PC-3 (cell line): ENCODE results near the gene CYLD. TPM values are rescaled to one million over a fixed set of nuclear protein-coding genes. Genes with fewer than 3 reads are reported as not detected.

Experiments used
- ATAC-seq: fragments of 200-7000 bp; cut with Tn5 transposase; 2 replicates; pipeline ENCODE4 v1.9.1; 2020; ENCODE audit warnings: mild to moderate bottlenecking, moderate library complexity
- BruUV-seq: library from RNA; stranded (reverse); fragments of 400-500 nt; replicated peaks from 2 replicates; lab custom pipeline; 2021; lab: Mats Ljungman, UMichigan
- CTCF ChIA-PET: fragments of 300-600 bp; sonication (Branson Sonifier 250); formaldehyde crosslinking; loops from one replicate; lab custom pipeline; 2022; ENCODE audit warnings: antibody characterized with exemption; lab: Charles Lee
- POLR2A ChIA-PET: fragments of 300-600 bp; sonication (Branson Sonifier 250); formaldehyde crosslinking; loops from one replicate; lab custom pipeline; 2022; ENCODE audit warnings: antibody characterized with exemption; ENCODE audit not compliant: unreplicated experiment; lab: Charles Lee
- DNase-seq: peaks from one replicate; pipeline ENCODE4 v3.0.0-alpha.2; 2015
- H2AFZ ChIP-seq: fragments of 300-600 bp; sonication (generic); 2 replicates; pipeline ENCODE4 v1.6.0; 2016; ENCODE audit warnings: antibody characterized with exemption, low read length
- H3F3A ChIP-seq: fragments of 300-600 bp; sonication (generic); one replicate; pipeline ENCODE4 v1.6.0; 2017; ENCODE audit warnings: antibody characterized with exemption, low read length, control low read depth, mild to moderate bottlenecking; ENCODE audit not compliant: unreplicated experiment
- H3K27ac ChIP-seq: fragments of 300-600 bp; sonication (generic); 2 replicates; pipeline ENCODE4 v1.5.1; 2016; ENCODE audit warnings: mild to moderate bottlenecking, low read length
- H3K27me3 ChIP-seq: fragments of 300-600 bp; sonication (generic); 2 replicates; pipeline ENCODE4 v1.6.1; 2016; ENCODE audit warnings: low read length, mixed read lengths
- H3K36me3 ChIP-seq: fragments of 300-600 bp; sonication (generic); 2 replicates; pipeline ENCODE4 v1.6.1; 2016; ENCODE audit warnings: low read depth, mixed run types, low read length, mixed read lengths
- H3K4me1 ChIP-seq: fragments of 300-600 bp; sonication (generic); 2 replicates; pipeline ENCODE4 v1.5.1; 2016; ENCODE audit warnings: low read length; ENCODE audit not compliant: insufficient read depth
- H3K4me2 ChIP-seq: fragments of 300-600 bp; sonication (generic); 2 replicates; pipeline ENCODE4 v1.6.0; 2016; ENCODE audit warnings: low read length
- H3K4me3 ChIP-seq: fragments of 300-600 bp; sonication (generic); 2 replicates; pipeline ENCODE4 v1.5.1; 2016; ENCODE audit warnings: mild to moderate bottlenecking, low read length, mixed read lengths
- H3K79me2 ChIP-seq: fragments of 300-600 bp; sonication (generic); 2 replicates; pipeline ENCODE4 v1.6.1; 2017; ENCODE audit warnings: low read length, mixed read lengths
- H3K9ac ChIP-seq: fragments of 300-600 bp; sonication (generic); 2 replicates; pipeline ENCODE4 v1.6.0; 2016; ENCODE audit warnings: mild to moderate bottlenecking, low read length
- H3K9me2 ChIP-seq: fragments of 300-600 bp; sonication (generic); replicated peaks from 2 replicates; pipeline ENCODE4 v1.6.1; 2016; ENCODE audit warnings: mixed run types, low read length, mixed read lengths
- H3K9me3 ChIP-seq: fragments of 300-600 bp; sonication (generic); 2 replicates; pipeline ENCODE4 v1.6.1; 2016; ENCODE audit warnings: low read length, mixed read lengths
- H4K20me1 ChIP-seq: fragments of 300-600 bp; sonication (generic); 2 replicates; pipeline ENCODE4 v1.6.1; 2016; ENCODE audit warnings: low read length, mixed read lengths
- CTCF ChIP-seq: fragments of 300-600 bp; sonication (generic); conservative IDR thresholded peaks from 2 replicates; pipeline ENCODE4 v1.5.1; 2017; ENCODE audit warnings: antibody characterized with exemption, low read depth, mild to moderate bottlenecking, low read length
- EZH2 ChIP-seq: fragments of 300-600 bp; sonication (generic); IDR thresholded peaks from one replicate; pipeline ENCODE4 v1.6.1; 2017; ENCODE audit warnings: antibody characterized with exemption, mild to moderate bottlenecking, low read length; ENCODE audit not compliant: unreplicated experiment
- EZH2phosphoT487 ChIP-seq: fragments of 300-600 bp; sonication (generic); IDR thresholded peaks from 2 replicates; pipeline ENCODE4 v1.6.1; 2018; ENCODE audit warnings: mild to moderate bottlenecking, antibody characterized with exemption, low read length, borderline replicate concordance
- intact Hi-C: fragments of 100-400 bp; cut with micrococcal nuclease; formaldehyde crosslinking; loops from 2 replicates; pipeline ENCODE4 v1.9.0; 2023
- total RNA-seq: library from RNA; depleted of rRNA; stranded (reverse); fragments of >200 nt; gene quantifications from 2 replicates; pipeline ENCODE4 v1.2.3, GENCODE V29; 2014

Gene CYLD
- total RNA-seq, 1 experiment from 2014 or later: 8.6 TPM

GRCh38 chr16:50741225-50741780, 583 bp upstream of the CYLD start:
- BruUV-seq: TSS peak; percentile 37
- peak overlapping the region; percentile 69 for H3K4me3 ChIP-seq
- no peak overlapping the region for H3K27ac ChIP-seq
- H3K9me2 ChIP-seq: no peaks in the 10 kb centered on the region
- DNase-seq (no peak), ATAC-seq (no peak; the same call in 1 of the 2 replicates)
- H3K36me3 ChIP-seq: no peaks in the 10 kb centered on the region
- H3K4me2 ChIP-seq: peak overlapping the region; percentile 95
- H3K9me3 ChIP-seq: no peaks in the 10 kb centered on the region
- CTCF ChIA-PET: interaction anchor here (0.6 to 1.3 kb wide), 4 partner anchors 65 to 373 kb away, joined by 3 to 19 read pairs (median 4); partner anchors contain the start of gene BRD7
- H3K27me3 ChIP-seq: no peaks in the 10 kb centered on the region
- peaks cover 34% of the 10 kb centered on the region for H3K4me1 ChIP-seq
- H4K20me1 ChIP-seq: no peaks in the 10 kb centered on the region
- TF ChIP-seq CTCF: no peak
- TF ChIP-seq EZH2: no peak
- TF ChIP-seq EZH2phosphoT487: no peak
- H3K9ac ChIP-seq: no peak overlapping the region; the same call in 1 of the 2 replicates
- H2AFZ ChIP-seq: peak overlapping the region; percentile 94
- H3K79me2 ChIP-seq: no peaks in the 10 kb centered on the region
- no peaks in the 10 kb centered on the region for H3F3A ChIP-seq
- POLR2A ChIA-PET: interaction anchor here (0.7 kb wide), 1 partner anchor 47 kb away, joined by 3 read pairs; no protein-coding TSS in a partner anchor
- intact Hi-C loops: loop anchor here (10.0 kb wide), 1 partner anchor 377 kb away; the partner anchor contains the start of gene BRD7

GRCh38 chr16:50742576-50743200, 802 bp downstream of the CYLD start:
- no peaks in the 10 kb centered on the region for H4K20me1 ChIP-seq
- peak overlapping the region; percentile 87 for H3K4me2 ChIP-seq
- H2AFZ ChIP-seq: peak overlapping the region; percentile 72
- intact Hi-C loops: loop anchor here (1.0 to 10.0 kb wide), 2 partner anchors 64 to 378 kb away; partner anchors contain the start of gene BRD7
- H3K9me3 ChIP-seq: no peaks in the 10 kb centered on the region
- DNase-seq (peak; percentile 36), ATAC-seq (no peak)
- H3K9ac ChIP-seq: peak overlapping the region; percentile 58
- ChIA-PET CTCF (interaction anchor here (0.6 kb wide), 1 partner anchor 57 kb away, joined by 4 read pairs; no protein-coding TSS in a partner anchor), POLR2A (no interaction called here)
- no peaks in the 10 kb centered on the region; the same call in 1 of the 2 replicates for H3K36me3 ChIP-seq
- peak overlapping the region; percentile 77 for H3K4me3 ChIP-seq
- no peaks in the 10 kb centered on the region for H3F3A ChIP-seq
- H3K27ac ChIP-seq: no peak overlapping the region
- no peaks in the 10 kb centered on the region for H3K79me2 ChIP-seq
- H3K27me3 ChIP-seq: no peaks in the 10 kb centered on the region
- no TSS peak for BruUV-seq
- peaks cover 34% of the 10 kb centered on the region for H3K4me1 ChIP-seq
- TF ChIP-seq EZH2phosphoT487 (no peak), CTCF (no peak), EZH2 (no peak)
- H3K9me2 ChIP-seq: no peaks in the 10 kb centered on the region
